T-helper 22 cell (primary cell): ENCODE data around the gene ASB15.

Source experiments
- DNase-seq: peaks from one replicate; pipeline ENCODE4 v3.0.0-alpha.2; 2020; ENCODE audit warnings: low read depth

The ASB15 gene

GRCh38 chr7:123635551-123636359 is 34.1 kb downstream of the ASB15 start:
- DNase-seq, result no peak

GRCh38 chr7:123637203-123637602 is 35.6 kb downstream of the ASB15 start:
- no peak for DNase-seq

DNA sequence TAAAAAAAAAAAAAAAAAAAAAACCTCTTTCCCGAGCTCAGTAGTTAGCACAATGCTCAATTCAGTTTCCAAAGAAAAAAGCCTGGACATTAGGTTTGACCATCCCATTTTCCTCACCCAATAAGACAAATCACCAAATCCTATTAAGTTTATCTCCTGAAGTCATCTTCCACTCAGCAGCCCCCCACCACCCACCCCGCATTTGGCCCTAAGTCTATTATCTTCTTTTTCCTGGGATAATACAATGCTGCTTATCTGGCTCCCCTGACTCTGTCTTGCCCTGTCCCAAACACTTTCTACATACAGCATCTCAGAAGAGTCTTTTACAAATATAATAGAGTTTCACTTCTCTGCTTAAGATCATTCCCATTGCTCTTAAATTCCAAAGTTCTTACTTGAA is 36.3 kb downstream of the ASB15 start:
- DNase-seq, result no peak

- no peak for DNase-seq
These were observed 38.0 kb downstream of the ASB15 start for GRCh38 chr7:123639631-123640030.

GRCh38 chr7:123640583-123640982 is 39.0 kb downstream of the ASB15 start:
- DNase-seq, result no peak

DNA sequence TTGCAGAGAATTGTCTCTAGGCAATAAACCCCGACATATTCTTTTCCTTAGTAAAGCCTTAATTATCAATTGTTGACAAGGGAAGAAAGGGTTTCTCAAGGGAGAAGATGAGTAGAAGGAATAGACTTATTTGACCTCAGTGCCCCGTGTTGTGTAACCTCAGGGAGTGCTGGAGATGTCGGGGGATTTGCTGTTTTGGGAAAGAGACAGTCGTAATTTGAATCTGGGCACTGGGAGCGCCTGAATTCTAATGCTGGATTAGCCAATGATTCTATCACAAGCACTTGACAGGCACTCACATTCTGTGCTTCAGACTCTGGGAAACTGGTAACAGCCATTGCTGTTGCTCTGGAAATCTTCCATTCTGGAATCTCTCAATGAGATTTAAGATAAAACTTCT is 40.3 kb downstream of the ASB15 start:
- DNase-seq, result no peak

DNA sequence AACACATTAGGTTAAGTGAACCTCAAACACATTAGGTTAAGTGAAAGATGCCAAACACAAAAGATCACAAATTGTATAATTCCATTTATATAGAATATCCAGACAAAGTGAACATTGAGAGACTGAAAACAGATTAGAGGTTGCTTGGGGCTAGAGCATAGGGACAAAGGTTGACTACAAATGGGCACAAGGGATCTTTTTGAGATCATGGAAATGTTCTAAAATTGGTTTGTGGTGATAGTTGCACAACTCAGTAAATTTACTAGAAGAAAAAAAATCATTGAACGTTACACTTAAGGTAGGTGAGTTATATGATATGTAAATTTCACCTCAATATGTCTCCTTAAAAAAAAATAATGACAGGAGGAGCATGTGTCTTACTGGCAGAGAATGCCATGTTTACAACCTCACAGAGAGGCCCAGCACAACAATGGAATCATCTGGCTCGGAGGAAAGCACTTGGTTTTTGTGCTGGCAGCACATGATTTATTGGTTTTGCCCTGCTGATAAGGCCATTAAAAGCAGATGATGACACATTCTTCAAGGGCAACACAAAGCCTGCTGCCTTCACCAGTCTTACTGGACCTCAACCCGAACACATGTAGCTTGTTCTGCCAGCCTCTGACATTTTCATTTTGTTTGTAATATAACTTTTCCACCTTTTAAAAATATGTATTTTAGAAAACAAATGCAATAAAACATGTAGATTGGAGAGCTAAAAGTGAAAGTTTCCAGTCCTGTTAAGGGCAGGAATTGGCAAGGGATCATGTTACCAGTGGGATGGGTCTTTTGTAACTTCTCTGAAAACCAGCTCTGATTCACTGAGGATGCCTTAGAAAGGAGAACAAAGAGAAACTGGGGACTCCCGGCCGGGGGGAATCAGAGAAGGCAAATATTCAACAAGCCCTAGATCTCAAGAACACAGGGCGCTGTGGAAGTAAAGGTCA is 42.1 kb downstream of the ASB15 start:
- no peak for DNase-seq

DNA sequence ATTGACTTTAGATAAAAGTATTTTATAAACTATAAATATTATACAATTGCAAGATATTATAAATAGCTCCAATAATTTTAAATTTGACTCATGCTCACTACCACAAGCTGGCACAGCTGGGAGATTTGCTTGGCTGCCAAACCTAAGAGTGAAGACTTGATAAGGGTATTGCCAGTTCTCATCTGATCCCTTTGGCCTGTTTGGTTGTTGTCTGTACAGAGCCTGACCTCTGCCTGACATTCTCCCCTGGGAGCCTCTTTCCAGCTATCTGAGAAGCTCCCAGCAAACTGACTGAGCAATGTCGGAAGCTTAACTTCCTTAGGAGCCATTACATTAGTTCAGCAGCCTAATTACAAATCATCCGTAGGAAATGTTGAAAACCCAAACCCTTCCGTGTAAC is 43.9 kb downstream of the ASB15 start:
- no peak for DNase-seq

GRCh38 chr7:123647106-123647730 is 45.6 kb downstream of the ASB15 start:
- no peak for DNase-seq

DNA sequence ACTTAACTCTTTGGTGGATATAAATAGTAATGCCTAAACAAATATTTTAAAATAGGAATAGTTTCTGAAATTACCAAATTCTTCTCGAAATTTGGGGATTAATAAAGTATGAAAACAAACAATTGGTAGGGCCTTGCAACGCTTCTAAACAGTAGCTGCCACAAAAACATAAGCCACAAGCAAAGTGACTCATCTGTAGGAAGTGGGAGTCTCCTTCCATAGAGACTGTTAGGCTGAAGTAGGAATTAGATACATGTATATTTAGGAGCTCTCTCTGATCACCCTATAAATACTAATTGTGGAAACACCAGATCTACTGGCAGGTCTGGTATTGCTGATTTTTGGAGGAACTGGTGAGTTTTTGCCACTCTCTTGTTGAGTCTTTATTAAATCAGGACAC is 48.3 kb downstream of the ASB15 start:
- DNase-seq, result no peak

GRCh38 chr7:123650595-123650994 is 49.0 kb downstream of the ASB15 start:
- no peak for DNase-seq

DNA sequence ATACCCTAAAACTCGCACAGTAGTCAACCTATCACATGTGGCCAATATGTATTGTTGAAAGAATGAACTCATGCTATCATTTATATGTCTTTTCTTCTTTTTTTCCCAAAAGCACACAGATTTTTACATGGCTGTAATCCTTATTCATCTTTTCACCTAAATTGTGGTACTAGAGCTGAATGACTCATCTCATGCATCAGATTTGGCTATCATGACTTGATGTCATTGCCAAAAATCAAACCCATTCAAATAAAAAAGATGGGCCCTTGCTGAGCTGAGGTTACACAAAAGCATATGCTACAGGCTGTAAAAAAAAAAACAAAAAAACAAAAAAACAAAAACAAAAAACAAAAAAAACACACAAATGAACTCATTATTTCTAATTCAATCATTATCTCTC is 50.8 kb downstream of the ASB15 start:
- DNase-seq, result no peak

DNA sequence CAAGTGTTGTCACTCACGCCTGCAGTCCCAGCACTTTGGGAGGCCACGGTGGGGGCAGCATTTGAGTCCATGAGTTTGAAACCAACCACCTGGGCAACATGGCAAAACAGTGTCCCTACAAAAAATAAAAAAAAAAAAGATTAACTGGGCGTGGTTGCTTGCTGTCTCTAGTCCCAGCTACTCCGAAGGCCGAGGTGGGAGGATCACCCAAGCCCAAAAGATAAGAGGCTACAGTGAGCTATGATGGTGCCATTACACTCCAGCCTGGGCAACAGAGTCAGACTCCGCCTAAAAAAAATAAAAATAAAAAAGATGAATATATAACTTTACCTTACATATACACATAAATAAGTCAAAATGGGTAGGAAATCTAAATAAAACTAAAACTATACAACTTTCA is 51.5 kb downstream of the ASB15 start:
- DNase-seq, result no peak

GRCh38 chr7:123655614-123656013 is 54.0 kb downstream of the ASB15 start, which contains the start of gene LMOD2:
Gene LMOD2 (plus strand): TSS chr7:123655866. CDS start chr7:123655964, 98 bp downstream.
- no peak for DNase-seq

- no peak for DNase-seq
These were observed 55.1 kb downstream of the ASB15 start for GRCh38 chr7:123656544-123657303.

DNA sequence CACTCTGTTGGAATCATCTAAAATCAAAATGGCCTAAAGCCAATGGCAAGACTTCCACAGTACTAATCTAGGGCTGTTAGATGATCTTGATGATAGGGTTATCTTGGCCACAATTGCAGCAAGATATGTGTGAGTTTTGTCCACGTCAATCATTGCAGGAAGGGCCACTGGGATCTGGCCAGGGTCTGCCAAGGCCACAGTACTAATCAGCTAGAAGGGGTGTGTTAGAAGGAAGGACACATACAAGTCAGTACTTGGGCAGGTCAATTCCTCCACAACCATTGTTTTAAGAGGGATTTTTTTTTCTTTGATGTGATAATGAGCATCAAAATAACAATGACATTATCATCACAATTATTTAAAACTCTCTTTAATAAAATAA is 55.7 kb downstream of the ASB15 start:
- no peak for DNase-seq

DNA sequence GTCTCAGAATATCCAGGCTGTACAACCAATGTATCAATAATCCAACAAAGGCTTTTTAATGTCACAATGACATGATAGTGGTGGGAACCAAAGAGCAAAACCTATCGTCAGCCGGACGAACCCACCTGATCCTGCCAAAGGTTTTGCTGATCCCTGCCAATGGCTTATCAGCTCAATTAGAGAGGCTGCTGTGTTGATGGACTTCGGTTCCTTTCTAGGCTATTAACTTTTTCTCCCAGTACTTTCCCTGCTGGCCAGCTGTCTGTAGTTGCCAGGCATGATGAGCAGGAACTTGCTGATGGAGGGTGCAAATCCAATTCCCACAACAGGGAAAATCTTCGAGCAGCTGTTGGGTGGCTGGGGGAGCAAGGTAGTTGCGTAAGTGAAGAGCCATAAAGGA is 56.4 kb downstream of the ASB15 start:
- no peak for DNase-seq

- DNase-seq, result no peak
These were observed 59.1 kb downstream of the ASB15 start for GRCh38 chr7:123660514-123661354.

- no peak for DNase-seq
These were observed 60.1 kb downstream of the ASB15 start for GRCh38 chr7:123661765-123662164.

GRCh38 chr7:123662293-123662692 is 60.7 kb downstream of the ASB15 start:
- DNase-seq, result no peak

- DNase-seq, result no peak
These were observed 61.1 kb downstream of the ASB15 start for GRCh38 chr7:123662755-123663154.
